ENCODE data around the gene KCNC2.

The KCNC2 gene

DNA sequence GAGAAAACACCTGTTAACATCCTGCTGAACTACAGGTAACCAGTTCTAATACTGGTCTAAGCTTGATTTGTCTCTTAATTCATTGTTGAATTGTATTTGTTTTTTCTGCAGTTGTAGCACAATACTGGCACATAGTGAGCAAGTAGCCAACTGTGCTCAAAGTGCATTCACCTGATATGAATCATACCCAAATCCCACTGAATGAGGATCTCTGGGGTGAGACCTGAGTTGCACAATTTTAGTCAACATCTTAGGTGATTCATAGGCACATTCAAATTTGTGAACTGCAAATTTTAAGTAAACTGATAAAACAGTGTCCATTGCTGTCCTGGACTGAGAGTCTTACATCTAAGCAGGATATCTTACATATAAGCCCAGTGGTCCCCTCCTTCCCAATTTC lies 12.8 kb downstream of the KCNC2 start:
- no peak overlapping the region for H3K4me3 ChIP-seq (ENCODE audit: low read length)
- no peak overlapping the region for H3K27ac ChIP-seq (ENCODE audit: low read depth, low read length)
- no peak for TF ChIP-seq EZH2phosphoT487 (IDR thresholded peaks at IDR 0.05; ENCODE audit: borderline replicate concordance, low read length)
- no peak for TF ChIP-seq CTCF (IDR thresholded peaks at IDR 0.05; ENCODE audit: low read depth, low read length, poor library complexity, severe bottlenecking)
- H3K9me3 ChIP-seq (ENCODE audit: control insufficient read depth, insufficient read depth, low read length): no peaks in the 10 kb centered on the region; the same call in 1 of the 2 replicates
- H3K4me2 ChIP-seq (ENCODE audit: low read length): no peak overlapping the region
- no peaks in the 10 kb centered on the region for H4K20me1 ChIP-seq (ENCODE audit: control insufficient read depth, insufficient read depth, low read depth, low read length)
- no peaks in the 10 kb centered on the region for H3F3A ChIP-seq (ENCODE audit: control insufficient read depth, insufficient read depth)
- H3K79me2 ChIP-seq (ENCODE audit: control insufficient read depth, low read length): no peaks in the 10 kb centered on the region
- H3K4me1 ChIP-seq (ENCODE audit: control insufficient read depth, low read length): no peaks in the 10 kb centered on the region
- H3K27me3 ChIP-seq (ENCODE audit: control insufficient read depth, low read length): no peaks in the 10 kb centered on the region
- no peaks in the 10 kb centered on the region for H3K9me2 ChIP-seq (replicated peaks; ENCODE audit: control insufficient read depth, low read length)
- no peaks in the 10 kb centered on the region for H3K36me3 ChIP-seq (ENCODE audit: control insufficient read depth, low read length)

DNA sequence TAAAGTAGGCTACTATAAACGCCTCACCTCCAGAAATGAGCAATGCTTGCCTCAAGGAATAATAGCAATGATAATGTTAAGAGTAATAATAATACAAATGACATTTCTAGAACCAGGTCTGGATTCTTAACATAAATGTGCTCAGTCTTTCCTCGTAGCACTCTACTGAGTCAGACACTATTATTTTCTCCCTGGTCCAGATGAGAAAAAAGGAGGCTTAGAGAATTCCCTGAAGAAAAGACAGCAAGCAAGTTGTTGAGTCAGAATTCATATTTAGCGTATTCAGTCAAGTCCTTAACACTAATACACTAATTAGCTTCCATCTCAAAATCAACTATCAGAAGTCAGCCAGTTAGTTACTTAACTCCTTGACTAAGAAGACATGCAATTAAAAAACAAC lies 13.2 kb downstream of the KCNC2 start:
- Histone ChIP-seq H3F3A (ENCODE audit: control insufficient read depth, insufficient read depth) (no peaks in the 10 kb centered on the region), H3K4me1 (ENCODE audit: control insufficient read depth, low read length) (no peaks in the 10 kb centered on the region), H4K20me1 (ENCODE audit: control insufficient read depth, insufficient read depth, low read depth, low read length) (no peaks in the 10 kb centered on the region), H3K4me2 (ENCODE audit: low read length) (no peak overlapping the region), H3K36me3 (ENCODE audit: control insufficient read depth, low read length) (no peaks in the 10 kb centered on the region), H3K79me2 (ENCODE audit: control insufficient read depth, low read length) (no peaks in the 10 kb centered on the region), H3K9me3 (ENCODE audit: control insufficient read depth, insufficient read depth, low read length) (no peaks in the 10 kb centered on the region; the same call in 1 of the 2 replicates), H3K9me2 (replicated peaks; ENCODE audit: control insufficient read depth, low read length) (no peaks in the 10 kb centered on the region), H3K27me3 (ENCODE audit: control insufficient read depth, low read length) (no peaks in the 10 kb centered on the region), H3K4me3 (ENCODE audit: low read length) (no peak overlapping the region), H3K27ac (ENCODE audit: low read depth, low read length) (no peak overlapping the region)
- TF ChIP-seq EZH2phosphoT487 (IDR thresholded peaks at IDR 0.05; ENCODE audit: borderline replicate concordance, low read length) (no peak), CTCF (IDR thresholded peaks at IDR 0.05; ENCODE audit: low read depth, low read length, poor library complexity, severe bottlenecking) (no peak)

DNA sequence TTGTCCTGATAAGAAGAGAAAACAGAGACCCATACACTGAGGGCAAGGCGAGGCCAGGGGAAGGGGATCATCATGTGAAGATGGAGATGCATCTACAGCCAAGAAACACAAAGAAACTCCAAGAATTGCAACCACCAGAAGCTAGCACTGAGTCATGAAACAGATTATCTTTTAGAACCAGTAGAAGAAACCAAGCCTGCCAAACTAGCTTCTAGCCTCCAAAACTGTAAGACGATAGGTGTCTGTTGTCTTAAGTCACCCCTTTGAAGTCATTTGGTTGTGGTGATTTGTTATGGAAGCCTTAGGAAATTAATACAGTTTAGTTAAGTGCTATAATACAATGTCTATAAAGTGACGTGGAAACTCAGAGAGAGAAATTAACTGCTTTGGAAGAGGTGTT lies 15.4 kb downstream of the KCNC2 start:
- TF ChIP-seq EZH2phosphoT487 (IDR thresholded peaks at IDR 0.05; ENCODE audit: borderline replicate concordance, low read length) (no peak), CTCF (IDR thresholded peaks at IDR 0.05; ENCODE audit: low read depth, low read length, poor library complexity, severe bottlenecking) (no peak)
- H3F3A ChIP-seq (ENCODE audit: control insufficient read depth, insufficient read depth): no peaks in the 10 kb centered on the region
- no peaks in the 10 kb centered on the region; the same call in 1 of the 2 replicates for H3K9me3 ChIP-seq (ENCODE audit: control insufficient read depth, insufficient read depth, low read length)
- no peaks in the 10 kb centered on the region for H4K20me1 ChIP-seq (ENCODE audit: control insufficient read depth, insufficient read depth, low read depth, low read length)
- no peak overlapping the region for H3K4me2 ChIP-seq (ENCODE audit: low read length)
- no peaks in the 10 kb centered on the region for H3K79me2 ChIP-seq (ENCODE audit: control insufficient read depth, low read length)
- H3K27ac ChIP-seq (ENCODE audit: low read depth, low read length): no peak overlapping the region
- H3K4me1 ChIP-seq (ENCODE audit: control insufficient read depth, low read length): no peaks in the 10 kb centered on the region
- H3K9me2 ChIP-seq (replicated peaks; ENCODE audit: control insufficient read depth, low read length): no peaks in the 10 kb centered on the region
- no peaks in the 10 kb centered on the region for H3K27me3 ChIP-seq (ENCODE audit: control insufficient read depth, low read length)
- H3K4me3 ChIP-seq (ENCODE audit: low read length): no peak overlapping the region
- H3K36me3 ChIP-seq (ENCODE audit: control insufficient read depth, low read length): no peaks in the 10 kb centered on the region

- H3K27me3 ChIP-seq (ENCODE audit: control insufficient read depth, low read length): no peaks in the 10 kb centered on the region
- no peaks in the 10 kb centered on the region for H3K9me3 ChIP-seq (ENCODE audit: control insufficient read depth, insufficient read depth, low read length)
- H3K4me2 ChIP-seq (ENCODE audit: low read length): no peak overlapping the region
- H4K20me1 ChIP-seq (ENCODE audit: control insufficient read depth, insufficient read depth, low read depth, low read length): no peaks in the 10 kb centered on the region
- H3F3A ChIP-seq (ENCODE audit: control insufficient read depth, insufficient read depth): no peaks in the 10 kb centered on the region
- TF ChIP-seq CTCF (IDR thresholded peaks at IDR 0.05; ENCODE audit: low read depth, low read length, poor library complexity, severe bottlenecking) (no peak), EZH2phosphoT487 (IDR thresholded peaks at IDR 0.05; ENCODE audit: borderline replicate concordance, low read length) (no peak)
- no peaks in the 10 kb centered on the region for H3K36me3 ChIP-seq (ENCODE audit: control insufficient read depth, low read length)
- H3K4me1 ChIP-seq (ENCODE audit: control insufficient read depth, low read length): no peaks in the 10 kb centered on the region
- no peaks in the 10 kb centered on the region for H3K9me2 ChIP-seq (replicated peaks; ENCODE audit: control insufficient read depth, low read length)
- no peaks in the 10 kb centered on the region for H3K79me2 ChIP-seq (ENCODE audit: control insufficient read depth, low read length)
- H3K4me3 ChIP-seq (ENCODE audit: low read length): no peak overlapping the region
- no peak overlapping the region for H3K27ac ChIP-seq (ENCODE audit: low read depth, low read length)
Observed at GRCh38 chr12:75192196-75192595, 17.4 kb downstream of the KCNC2 start.
